ENCODE measurements around the gene MSI2.

Gene MSI2

GRCh38 chr17:57319806-57320205, 63.5 kb downstream of the MSI2 start:
- DNase-seq (ENCODE audit: low read depth) = peak; percentile 4

- DNase-seq (ENCODE audit: low read depth) = no peak
Observed at GRCh38 chr17:57323391-57323790, 67.1 kb downstream of the MSI2 start.

GRCh38 chr17:57324060-57324459, 67.7 kb downstream of the MSI2 start:
- no peak for DNase-seq (ENCODE audit: low read depth)

GRCh38 chr17:57324631-57325030, 68.3 kb downstream of the MSI2 start:
- DNase-seq (ENCODE audit: low read depth) = no peak

GRCh38 chr17:57326336-57326735, 70.0 kb downstream of the MSI2 start:
- no peak for DNase-seq (ENCODE audit: low read depth)

GRCh38 chr17:57326764-57327163, 70.4 kb downstream of the MSI2 start:
- DNase-seq (ENCODE audit: low read depth) = no peak

- DNase-seq (ENCODE audit: low read depth) = no peak
Observed at GRCh38 chr17:57327176-57327970, 71.0 kb downstream of the MSI2 start.

GRCh38 chr17:57328109-57328882, 72.0 kb downstream of the MSI2 start:
- DNase-seq (ENCODE audit: low read depth) = no peak

- DNase-seq (ENCODE audit: low read depth) = no peak
Observed at GRCh38 chr17:57329380-57330214, 73.3 kb downstream of the MSI2 start.

- DNase-seq (ENCODE audit: low read depth) = no peak
Observed at GRCh38 chr17:57330587-57330986, 74.3 kb downstream of the MSI2 start.

- no peak for DNase-seq (ENCODE audit: low read depth)
Observed at GRCh38 chr17:57331423-57331822, 75.1 kb downstream of the MSI2 start.

GRCh38 chr17:57332501-57332900, 76.2 kb downstream of the MSI2 start:
- no peak for DNase-seq (ENCODE audit: low read depth)

- no peak for DNase-seq (ENCODE audit: low read depth)
Observed at GRCh38 chr17:57335195-57335792, 79.0 kb downstream of the MSI2 start.

GRCh38 chr17:57337390-57337789, 81.1 kb downstream of the MSI2 start:
- no peak for DNase-seq (ENCODE audit: low read depth)

GRCh38 chr17:57338257-57338914, 82.1 kb downstream of the MSI2 start:
- no peak for DNase-seq (ENCODE audit: low read depth)

GRCh38 chr17:57340160-57340981, 84.0 kb downstream of the MSI2 start:
- no peak for DNase-seq (ENCODE audit: low read depth)

GRCh38 chr17:57341611-57342540, 85.6 kb downstream of the MSI2 start:
- no peak for DNase-seq (ENCODE audit: low read depth)

- DNase-seq (ENCODE audit: low read depth) = no peak
Observed at GRCh38 chr17:57342963-57343589, 86.8 kb downstream of the MSI2 start.

- no peak for DNase-seq (ENCODE audit: low read depth)
Observed at GRCh38 chr17:57343717-57344116, 87.4 kb downstream of the MSI2 start.
